B cell (primary cell): ENCODE data around the gene TPST1.

Experiments used
- EZH2 ChIP-seq: IDR thresholded peaks from 2 replicates; pipeline ENCODE4 v1.6.1; 2012; ENCODE audit warnings: borderline replicate concordance, low read depth, mild to moderate bottlenecking, moderate library complexity, low read length; ENCODE audit not compliant: insufficient read depth, poor library complexity, severe bottlenecking
- TF ChIP-seq, protein P1 (sequence below): fragments of 200-600 bp; IDR thresholded peaks from one replicate; pipeline ENCODE4 v1.8.0; 2022; ENCODE audit warnings: antibody characterized with exemption, mild to moderate bottlenecking

DNA sequence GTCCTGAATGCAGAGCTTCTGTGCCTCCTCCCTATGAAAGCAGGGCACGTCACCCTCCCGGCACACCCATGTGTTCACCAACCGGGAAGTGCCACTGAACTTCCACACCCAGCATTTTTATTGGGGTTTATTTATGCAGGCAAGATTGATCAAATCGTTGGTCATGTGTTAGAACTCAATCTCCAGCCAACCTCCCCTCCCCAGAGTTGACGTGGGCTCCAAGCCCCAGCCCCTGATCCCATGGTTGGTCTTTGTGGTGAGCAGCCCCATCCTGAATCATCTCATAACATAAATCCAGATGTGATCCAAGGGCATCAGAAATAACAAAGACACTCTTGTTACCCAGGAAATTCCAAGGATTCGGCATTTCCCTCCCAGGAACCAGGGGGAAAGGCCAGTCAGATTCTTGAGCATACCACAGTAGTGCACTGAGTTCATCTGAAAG is 151.2 kb downstream of the TPST1 start:
- TF ChIP-seq, protein P1, sequence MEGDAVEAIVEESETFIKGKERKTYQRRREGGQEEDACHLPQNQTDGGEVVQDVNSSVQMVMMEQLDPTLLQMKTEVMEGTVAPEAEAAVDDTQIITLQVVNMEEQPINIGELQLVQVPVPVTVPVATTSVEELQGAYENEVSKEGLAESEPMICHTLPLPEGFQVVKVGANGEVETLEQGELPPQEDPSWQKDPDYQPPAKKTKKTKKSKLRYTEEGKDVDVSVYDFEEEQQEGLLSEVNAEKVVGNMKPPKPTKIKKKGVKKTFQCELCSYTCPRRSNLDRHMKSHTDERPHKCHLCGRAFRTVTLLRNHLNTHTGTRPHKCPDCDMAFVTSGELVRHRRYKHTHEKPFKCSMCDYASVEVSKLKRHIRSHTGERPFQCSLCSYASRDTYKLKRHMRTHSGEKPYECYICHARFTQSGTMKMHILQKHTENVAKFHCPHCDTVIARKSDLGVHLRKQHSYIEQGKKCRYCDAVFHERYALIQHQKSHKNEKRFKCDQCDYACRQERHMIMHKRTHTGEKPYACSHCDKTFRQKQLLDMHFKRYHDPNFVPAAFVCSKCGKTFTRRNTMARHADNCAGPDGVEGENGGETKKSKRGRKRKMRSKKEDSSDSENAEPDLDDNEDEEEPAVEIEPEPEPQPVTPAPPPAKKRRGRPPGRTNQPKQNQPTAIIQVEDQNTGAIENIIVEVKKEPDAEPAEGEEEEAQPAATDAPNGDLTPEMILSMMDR = no peak
- TF ChIP-seq EZH2 = no peak
